Measurements from ENCODE around the gene C14orf119.

C14orf119 gene

GRCh38 chr14:23074906-23075305 is 20.4 kb upstream of the C14orf119 start:
- Histone ChIP-seq H3K27ac (ENCODE audit: low read length) (no peak overlapping the region), H3K4me1 (ENCODE audit: control insufficient read depth, insufficient read depth, low read length) (0 out of 2 replicates have a peak, but pooled peaks cover 1% of the 10 kb centered on the region), H3K36me3 (ENCODE audit: control insufficient read depth, insufficient read depth, low read length) (peaks cover 22% of the 10 kb centered on the region), H3K9me3 (ENCODE audit: control insufficient read depth, insufficient read depth, low read length) (no peaks in the 10 kb centered on the region), H3K4me3 (ENCODE audit: low read length) (no peak overlapping the region), H3K27me3 (ENCODE audit: control insufficient read depth, insufficient read depth, low read length) (no peaks in the 10 kb centered on the region)
- no peak for DNase-seq (ENCODE audit: low read depth, low spot score)
- no CpG with 5 or more reads among the region's 1 CpG for WGBS (ENCODE audit: insufficient coverage, insufficient read length)

DNA sequence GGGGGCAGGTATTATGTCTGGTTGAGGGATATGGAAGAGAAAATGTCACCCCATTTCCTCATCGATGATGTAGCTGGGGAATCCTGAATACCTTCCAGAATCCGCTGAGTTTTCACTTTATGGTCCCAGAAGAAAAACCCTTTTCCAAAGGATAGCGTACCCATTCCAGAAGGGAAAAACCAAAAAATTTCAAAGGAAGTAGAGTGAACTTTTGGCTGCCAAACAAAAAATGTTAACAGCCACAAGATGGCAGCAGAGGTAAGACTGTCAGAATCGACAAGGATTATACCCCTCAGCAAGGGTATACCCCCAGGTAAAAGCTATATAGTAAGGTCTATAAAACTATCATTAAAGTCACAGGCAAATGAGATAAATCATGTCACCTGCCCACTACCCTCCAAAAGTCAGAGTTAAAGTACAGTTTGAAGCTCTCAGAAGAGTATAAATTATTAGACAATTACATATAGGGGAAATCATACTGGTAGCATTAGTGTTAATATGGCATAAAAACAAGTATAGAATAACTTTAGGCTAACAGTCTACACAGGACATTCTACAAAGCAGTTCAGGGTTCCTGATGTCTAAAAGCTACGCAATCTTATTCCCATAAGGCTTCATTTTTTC is 18.4 kb upstream of the C14orf119 start:
- no peaks in the 10 kb centered on the region for H3K9me3 ChIP-seq (ENCODE audit: control insufficient read depth, insufficient read depth, low read length)
- no peak overlapping the region for H3K27ac ChIP-seq (ENCODE audit: low read length)
- no peaks in the 10 kb centered on the region for H3K27me3 ChIP-seq (ENCODE audit: control insufficient read depth, insufficient read depth, low read length)
- DNase-seq (ENCODE audit: low read depth, low spot score) = no peak
- WGBS (ENCODE audit: insufficient coverage, insufficient read length) = no CpG with 5 or more reads among the region's 5 CpGs
- peaks cover 31% of the 10 kb centered on the region for H3K36me3 ChIP-seq (ENCODE audit: control insufficient read depth, insufficient read depth, low read length)
- 0 out of 2 replicates have a peak, but pooled peaks cover 1% of the 10 kb centered on the region for H3K4me1 ChIP-seq (ENCODE audit: control insufficient read depth, insufficient read depth, low read length)
- H3K4me3 ChIP-seq (ENCODE audit: low read length) = no peak overlapping the region

GRCh38 chr14:23077962-23078361 is 17.3 kb upstream of the C14orf119 start:
- WGBS (ENCODE audit: insufficient coverage, insufficient read length) = no CpG with 5 or more reads among the region's 5 CpGs
- Histone ChIP-seq H3K4me1 (ENCODE audit: control insufficient read depth, insufficient read depth, low read length) (no peaks in the 10 kb centered on the region), H3K4me3 (ENCODE audit: low read length) (no peak overlapping the region), H3K27me3 (ENCODE audit: control insufficient read depth, insufficient read depth, low read length) (no peaks in the 10 kb centered on the region), H3K36me3 (ENCODE audit: control insufficient read depth, insufficient read depth, low read length) (peaks cover 31% of the 10 kb centered on the region), H3K9me3 (ENCODE audit: control insufficient read depth, insufficient read depth, low read length) (no peaks in the 10 kb centered on the region), H3K27ac (ENCODE audit: low read length) (no peak overlapping the region)
- DNase-seq (ENCODE audit: low read depth, low spot score) = no peak

DNA sequence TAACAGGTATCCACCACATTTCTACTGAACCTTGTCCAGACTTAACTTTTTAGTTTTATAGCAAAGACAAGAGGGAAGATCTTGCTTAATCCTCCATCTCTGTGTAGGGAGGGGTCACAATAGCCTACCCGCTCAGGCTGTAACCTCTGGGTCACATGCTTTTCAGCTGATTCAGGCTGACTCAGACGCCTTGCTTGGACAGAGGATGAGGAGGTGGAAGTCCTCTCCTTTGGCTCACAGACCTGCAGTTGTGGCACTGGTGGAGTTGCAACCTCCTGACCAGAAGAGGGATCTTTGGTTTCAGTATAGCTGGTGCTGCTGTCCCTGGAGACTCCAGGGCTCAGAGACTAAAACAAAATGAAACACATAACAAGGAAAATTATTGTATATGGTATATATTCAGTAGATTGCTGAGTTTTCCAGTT is 16.6 kb upstream of the C14orf119 start:
- H3K27ac ChIP-seq (ENCODE audit: low read length) = no peak overlapping the region
- H3K36me3 ChIP-seq (ENCODE audit: control insufficient read depth, insufficient read depth, low read length) = peaks cover 31% of the 10 kb centered on the region
- no peak for DNase-seq (ENCODE audit: low read depth, low spot score)
- H3K9me3 ChIP-seq (ENCODE audit: control insufficient read depth, insufficient read depth, low read length) = no peaks in the 10 kb centered on the region
- H3K27me3 ChIP-seq (ENCODE audit: control insufficient read depth, insufficient read depth, low read length) = no peaks in the 10 kb centered on the region
- WGBS (ENCODE audit: insufficient coverage, insufficient read length) = no CpG with 5 or more reads among the region's 2 CpGs
- H3K4me1 ChIP-seq (ENCODE audit: control insufficient read depth, insufficient read depth, low read length) = no peaks in the 10 kb centered on the region
- no peak overlapping the region for H3K4me3 ChIP-seq (ENCODE audit: low read length)

GRCh38 chr14:23079716-23080115 is 15.6 kb upstream of the C14orf119 start:
- Histone ChIP-seq H3K4me3 (ENCODE audit: low read length) (no peak overlapping the region), H3K4me1 (ENCODE audit: control insufficient read depth, insufficient read depth, low read length) (no peaks in the 10 kb centered on the region), H3K27me3 (ENCODE audit: control insufficient read depth, insufficient read depth, low read length) (no peaks in the 10 kb centered on the region), H3K27ac (ENCODE audit: low read length) (no peak overlapping the region), H3K36me3 (ENCODE audit: control insufficient read depth, insufficient read depth, low read length) (peaks cover 31% of the 10 kb centered on the region), H3K9me3 (ENCODE audit: control insufficient read depth, insufficient read depth, low read length) (no peaks in the 10 kb centered on the region)
- DNase-seq (ENCODE audit: low read depth, low spot score) = no peak
- WGBS (ENCODE audit: insufficient coverage, insufficient read length) = no CpG with 5 or more reads among the region's 2 CpGs

- H3K36me3 ChIP-seq (ENCODE audit: control insufficient read depth, insufficient read depth, low read length) = peaks cover 29% of the 10 kb centered on the region
- no CpG with 5 or more reads among the region's 1 CpG for WGBS (ENCODE audit: insufficient coverage, insufficient read length)
- H3K27me3 ChIP-seq (ENCODE audit: control insufficient read depth, insufficient read depth, low read length) = no peaks in the 10 kb centered on the region
- H3K4me1 ChIP-seq (ENCODE audit: control insufficient read depth, insufficient read depth, low read length) = no peaks in the 10 kb centered on the region
- DNase-seq (ENCODE audit: low read depth, low spot score) = no peak
- H3K9me3 ChIP-seq (ENCODE audit: control insufficient read depth, insufficient read depth, low read length) = no peaks in the 10 kb centered on the region
- H3K4me3 ChIP-seq (ENCODE audit: low read length) = no peak overlapping the region
- no peak overlapping the region for H3K27ac ChIP-seq (ENCODE audit: low read length)
These were observed 14.8 kb upstream of the C14orf119 start for GRCh38 chr14:23080474-23080873.

- whole genome bisulfite sequencing (ENCODE audit: insufficient coverage, insufficient read length) = no CpG with 5 or more reads among the region's 3 CpGs
- H3K36me3 ChIP-seq (ENCODE audit: control insufficient read depth, insufficient read depth, low read length) = peaks cover 12% of the 10 kb centered on the region; the same call in 1 of the 2 replicates
- H3K9me3 ChIP-seq (ENCODE audit: control insufficient read depth, insufficient read depth, low read length) = no peaks in the 10 kb centered on the region
- H3K27ac ChIP-seq (ENCODE audit: low read length) = no peak overlapping the region
- H3K27me3 ChIP-seq (ENCODE audit: control insufficient read depth, insufficient read depth, low read length) = no peaks in the 10 kb centered on the region
- no peaks in the 10 kb centered on the region for H3K4me1 ChIP-seq (ENCODE audit: control insufficient read depth, insufficient read depth, low read length)
- no peak overlapping the region for H3K4me3 ChIP-seq (ENCODE audit: low read length)
- no peak for DNase-seq (ENCODE audit: low read depth, low spot score)
These were observed 9.8 kb upstream of the C14orf119 start for GRCh38 chr14:23085458-23085857.

- Histone ChIP-seq H3K27me3 (ENCODE audit: control insufficient read depth, insufficient read depth, low read length) (no peaks in the 10 kb centered on the region), H3K4me1 (ENCODE audit: control insufficient read depth, insufficient read depth, low read length) (no peaks in the 10 kb centered on the region), H3K9me3 (ENCODE audit: control insufficient read depth, insufficient read depth, low read length) (no peaks in the 10 kb centered on the region), H3K36me3 (ENCODE audit: control insufficient read depth, insufficient read depth, low read length) (peaks cover 8% of the 10 kb centered on the region; the same call in 1 of the 2 replicates), H3K27ac (ENCODE audit: low read length) (no peak overlapping the region), H3K4me3 (ENCODE audit: low read length) (no peak overlapping the region)
- WGBS (ENCODE audit: insufficient coverage, insufficient read length) = no CpG with 5 or more reads among the region's 1 CpG
- DNase-seq (ENCODE audit: low read depth, low spot score) = no peak
These were observed 8.7 kb upstream of the C14orf119 start for GRCh38 chr14:23086565-23086964.

- no CpG with 5 or more reads among the region's 12 CpGs for WGBS (ENCODE audit: insufficient coverage, insufficient read length)
- H3K4me3 ChIP-seq (ENCODE audit: low read length) = no peak overlapping the region
These were observed 5.6 kb upstream of the C14orf119 start for GRCh38 chr14:23089498-23090253.

GRCh38 chr14:23090254-23090636 is 5.1 kb upstream of the C14orf119 start:
- peaks cover 8% of the 10 kb centered on the region; the same call in 1 of the 2 replicates for H3K36me3 ChIP-seq (ENCODE audit: control insufficient read depth, insufficient read depth, low read length)
- H3K27ac ChIP-seq (ENCODE audit: low read length) = no peak overlapping the region
- no peaks in the 10 kb centered on the region for H3K9me3 ChIP-seq (ENCODE audit: control insufficient read depth, insufficient read depth, low read length)
- no peak overlapping the region for H3K4me3 ChIP-seq (ENCODE audit: low read length)
- no CpG with 5 or more reads among the region's 4 CpGs for WGBS (ENCODE audit: insufficient coverage, insufficient read length)
- no peaks in the 10 kb centered on the region for H3K4me1 ChIP-seq (ENCODE audit: control insufficient read depth, insufficient read depth, low read length)
- DNase-seq (ENCODE audit: low read depth, low spot score) = no peak
- no peaks in the 10 kb centered on the region for H3K27me3 ChIP-seq (ENCODE audit: control insufficient read depth, insufficient read depth, low read length)

More at GRCh38 chr14:23089498-23090253, 5.6 kb upstream of the C14orf119 start:
- Histone ChIP-seq H3K27ac (ENCODE audit: low read length) (no peak overlapping the region), H3K36me3 (ENCODE audit: control insufficient read depth, insufficient read depth, low read length) (peaks cover 8% of the 10 kb centered on the region; the same call in 1 of the 2 replicates), H3K27me3 (ENCODE audit: control insufficient read depth, insufficient read depth, low read length) (no peaks in the 10 kb centered on the region), H3K9me3 (ENCODE audit: control insufficient read depth, insufficient read depth, low read length) (no peaks in the 10 kb centered on the region), H3K4me1 (ENCODE audit: control insufficient read depth, insufficient read depth, low read length) (no peaks in the 10 kb centered on the region)
- no peak for DNase-seq (ENCODE audit: low read depth, low spot score)

Measured in iPS DF 6.9 (cell line).